Neural progenitor cell (in vitro differentiated cells): Measurements from ENCODE around the gene PUM1. TPM values are rescaled to one million over a fixed set of nuclear protein-coding genes. Genes with fewer than 3 reads are reported as not detected.

Experiments used
- DNase-seq: peaks from one replicate; pipeline ENCODE4 v3.0.0-alpha.2; 2016; ENCODE audit warnings: low spot score
- H2AFZ ChIP-seq: fragments of 200-600 bp; sonication (generic); replicated peaks from 2 replicates; pipeline ENCODE4 v1.6.1; 2016; ENCODE audit warnings: antibody characterized with exemption
- H3F3A ChIP-seq: fragments of 200-600 bp; sonication (generic); 2 replicates; pipeline ENCODE4 v1.6.1; 2016; ENCODE audit warnings: antibody characterized with exemption, low read depth
- H3K27ac ChIP-seq: fragments of 200-600 bp; sonication (generic); 2 replicates; pipeline ENCODE4 v1.5.1; 2016; ENCODE audit warnings: mild to moderate bottlenecking
- H3K27me3 ChIP-seq: fragments of 200-600 bp; sonication (generic); 2 replicates; pipeline ENCODE4 v1.6.1; 2016; ENCODE audit warnings: mild to moderate bottlenecking, moderate library complexity
- H3K36me3 ChIP-seq: fragments of 200-600 bp; sonication (generic); 2 replicates; pipeline ENCODE4 v1.5.1; 2016
- H3K4me1 ChIP-seq: fragments of 200-600 bp; sonication (generic); 2 replicates; pipeline ENCODE4 v1.6.1; 2016; ENCODE audit warnings: mixed run types
- H3K4me2 ChIP-seq: fragments of 200-600 bp; sonication (generic); 2 replicates; pipeline ENCODE4 v1.6.1; 2016
- H3K4me3 ChIP-seq: fragments of 200-600 bp; sonication (generic); 2 replicates; pipeline ENCODE4 v1.5.1; 2016
- H3K79me2 ChIP-seq: fragments of 200-600 bp; sonication (generic); 2 replicates; pipeline ENCODE4 v1.6.1; 2016; ENCODE audit warnings: low read depth
- H3K9ac ChIP-seq: fragments of 200-600 bp; sonication (generic); 2 replicates; pipeline ENCODE4 v1.6.1; 2016
- H3K9me3 ChIP-seq: fragments of 200-600 bp; sonication (generic); 2 replicates; pipeline ENCODE4 v1.5.1; 2016; ENCODE audit warnings: low read depth
- H4K20me1 ChIP-seq: fragments of 200-600 bp; sonication (generic); 2 replicates; pipeline ENCODE4 v1.6.1; 2016; ENCODE audit warnings: low read depth
- H3K27ac Mint-ChIP-seq: 3 replicates; pipeline ENCODE4 v1.8.0; 2021; ENCODE audit warnings: mixed read lengths
- H3K27me3 Mint-ChIP-seq: 2 replicates; pipeline ENCODE4 v1.8.0; 2022; ENCODE audit warnings: low read depth, mild to moderate bottlenecking, inconsistent platforms, moderate library complexity, mixed read lengths; ENCODE audit not compliant: insufficient read depth
- H3K36me3 Mint-ChIP-seq: 3 replicates; pipeline ENCODE4 v1.8.0; 2021; ENCODE audit warnings: mixed read lengths
- H3K4me1 Mint-ChIP-seq: 3 replicates; pipeline ENCODE4 v1.8.0; 2021; ENCODE audit warnings: mixed read lengths
- H3K4me3 Mint-ChIP-seq: 3 replicates; pipeline ENCODE4 v1.8.0; 2021; ENCODE audit warnings: mild to moderate bottlenecking, moderate library complexity, mixed read lengths
- H3K9me3 Mint-ChIP-seq: 3 replicates; pipeline ENCODE4 v1.8.0; 2020; ENCODE audit warnings: mixed read lengths
- CTCF ChIP-seq: fragments of 200-600 bp; sonication (generic); IDR thresholded peaks from 2 replicates; pipeline ENCODE4 v1.5.1; 2017; ENCODE audit warnings: antibody characterized with exemption, mild to moderate bottlenecking
- EZH2 ChIP-seq: fragments of 200-600 bp; sonication (generic); IDR thresholded peaks from 2 replicates; pipeline ENCODE4 v1.6.1; 2017; ENCODE audit warnings: antibody characterized with exemption, mild to moderate bottlenecking, moderate library complexity
- EZH2phosphoT487 ChIP-seq: fragments of 200-600 bp; sonication (generic); IDR thresholded peaks from 2 replicates; pipeline ENCODE4 v1.6.1; 2017; ENCODE audit warnings: antibody characterized with exemption
- total RNA-seq: library from RNA; depleted of rRNA; stranded (reverse); fragments of >200 nt; gene quantifications from 2 replicates; pipeline ENCODE4 v1.2.3, GENCODE V29; 2015; ENCODE audit warnings: low replicate concordance

Gene PUM1
- total RNA-seq, 1 donor from 2014 or later = 130 TPM

- Histone ChIP-seq H3K27me3 (peaks cover 13% of the 10 kb centered on the region), H3F3A (peaks cover 34% of the 10 kb centered on the region), H3K4me1 (peaks cover 40% of the 10 kb centered on the region), H4K20me1 (peaks cover 39% of the 10 kb centered on the region), H3K27ac (no peak within 1 kb of the TSS), H2AFZ (no peak within 1 kb of the TSS), H3K4me3 (peak within 1 kb of the TSS; percentile 85), H3K9me3 (no peaks in the 10 kb centered on the region), H3K79me2 (peaks cover 39% of the 10 kb centered on the region), H3K9ac (peak within 1 kb of the TSS; percentile 64), H3K4me2 (peak within 1 kb of the TSS; percentile 99), H3K36me3 (no peaks in the 10 kb centered on the region)
- Mint-ChIP-seq H3K4me3 (peak within 1 kb of the TSS; percentile 97), H3K27me3 (peaks cover 25% of the 10 kb centered on the region), H3K36me3 (no peaks in the 10 kb centered on the region), H3K4me1 (peaks cover 56% of the 10 kb centered on the region), H3K9me3 (no peaks in the 10 kb centered on the region), H3K27ac (peak within 1 kb of the TSS; percentile 93)
- DNase-seq = peak; percentile 85
- no peak for TF ChIP-seq EZH2phosphoT487
- no peak for TF ChIP-seq EZH2
- no peak for TF ChIP-seq CTCF
These were observed 156.7 kb downstream of the PUM1 start, which contains the start of gene SDC3 for GRCh38 chr1:30908696-30909364. SDC3 (minus strand) TSS chr1:30908758; CDS start chr1:30908586, 172 bp downstream.

DNA sequence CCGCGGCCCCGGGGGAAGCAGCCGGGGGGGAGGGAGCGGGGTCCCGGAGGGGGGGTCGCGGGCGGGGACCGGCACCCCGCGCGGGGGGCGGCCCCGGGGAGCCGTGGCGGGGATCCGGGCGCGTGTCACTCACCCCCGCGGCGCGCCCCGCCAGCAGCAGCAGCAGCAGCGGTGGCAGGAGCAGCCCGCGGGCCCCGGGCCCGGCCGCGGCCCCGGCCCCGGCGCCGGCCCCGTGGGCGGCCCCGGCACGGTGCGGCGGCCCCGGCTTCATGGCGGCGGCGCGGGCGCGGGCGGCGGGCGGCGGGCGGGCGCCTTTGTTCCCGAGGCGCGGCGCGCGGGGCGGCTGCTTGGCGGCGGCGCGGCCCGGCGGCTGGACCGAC lies 157.2 kb downstream of the PUM1 start:
- no peaks in the 10 kb centered on the region for H3K9me3 Mint-ChIP-seq
- H3K27me3 ChIP-seq = peaks cover 13% of the 10 kb centered on the region
- H3K9ac ChIP-seq = no peak overlapping the region

GRCh38 chr1:30907481-30908315 lies 157.8 kb downstream of the PUM1 start:
- no peak for DNase-seq
- Mint-ChIP-seq H3K36me3 (no peaks in the 10 kb centered on the region), H3K4me3 (peak overlapping the region; percentile 97), H3K4me1 (peaks cover 60% of the 10 kb centered on the region), H3K9me3 (no peaks in the 10 kb centered on the region), H3K27me3 (peaks cover 27% of the 10 kb centered on the region), H3K27ac (peak overlapping the region; percentile 93)
- H4K20me1 ChIP-seq = peaks cover 49% of the 10 kb centered on the region
- peak overlapping the region; percentile 85 for H3K4me3 ChIP-seq
- H3K9me3 ChIP-seq = no peaks in the 10 kb centered on the region
- H3K36me3 ChIP-seq = no peaks in the 10 kb centered on the region
- H3K27me3 ChIP-seq = peaks cover 13% of the 10 kb centered on the region
- peak overlapping the region; percentile 64 for H3K9ac ChIP-seq
- no peak overlapping the region for H2AFZ ChIP-seq
- peaks cover 41% of the 10 kb centered on the region for H3K79me2 ChIP-seq
- H3K4me1 ChIP-seq = peaks cover 40% of the 10 kb centered on the region
- TF ChIP-seq EZH2phosphoT487 (no peak), EZH2 (no peak), CTCF (no peak)
- peak overlapping the region; percentile 99 for H3K4me2 ChIP-seq
- peaks cover 45% of the 10 kb centered on the region for H3F3A ChIP-seq
- H3K27ac ChIP-seq = no peak overlapping the region

More for the DNA sequence above, 157.2 kb downstream of the PUM1 start:
- Mint-ChIP-seq H3K4me1 (peaks cover 54% of the 10 kb centered on the region), H3K4me3 (no peak overlapping the region), H3K36me3 (no peaks in the 10 kb centered on the region), H3K27ac (no peak overlapping the region), H3K27me3 (peaks cover 25% of the 10 kb centered on the region)
- H4K20me1 ChIP-seq = peaks cover 44% of the 10 kb centered on the region
- DNase-seq = no peak
- H3K4me1 ChIP-seq = peaks cover 40% of the 10 kb centered on the region
- H2AFZ ChIP-seq = no peak overlapping the region
- no peak overlapping the region for H3K27ac ChIP-seq
- TF ChIP-seq EZH2 (no peak), CTCF (no peak), EZH2phosphoT487 (no peak)
- peaks cover 39% of the 10 kb centered on the region for H3F3A ChIP-seq
- H3K4me3 ChIP-seq = peak overlapping the region; percentile 85
- no peaks in the 10 kb centered on the region for H3K36me3 ChIP-seq
- H3K4me2 ChIP-seq = peak overlapping the region; percentile 99
- no peaks in the 10 kb centered on the region for H3K9me3 ChIP-seq
- peaks cover 41% of the 10 kb centered on the region for H3K79me2 ChIP-seq
